SK-N-SH (cell line): ENCODE measurements around the gene CIPC. TPM values are rescaled to one million over a fixed set of nuclear protein-coding genes. Genes with fewer than 3 reads are reported as not detected.

Source experiments
- CTCF ChIA-PET: fragments of 300-600, 350-600 bp; formaldehyde crosslinking; extraction: SDS; loops from one replicate; lab custom pipeline; 2021; lab: Yijun Ruan, JAX
- POLR2A ChIA-PET: fragments of 350-600 bp; sonication (Branson Sonifier 250); formaldehyde crosslinking; extraction: SDS; loops from one replicate; lab custom pipeline; 2020; ENCODE audit warnings: antibody characterized with exemption, inconsistent platforms; lab: Yijun Ruan, JAX
- DNase-seq: peaks from one replicate; pipeline ENCODE4 v3.0.0; 2012
- H2AFZ ChIP-seq: fragments of 200-600 bp; sonication (generic); 2 replicates; pipeline ENCODE4 v1.8.1; 2016; ENCODE audit warnings: antibody characterized with exemption, mild to moderate bottlenecking, low read depth
- H3F3A ChIP-seq: fragments of 200-600 bp; sonication (generic); replicated peaks from 2 replicates; pipeline ENCODE3; 2016; ENCODE audit warnings: antibody characterized with exemption, mild to moderate bottlenecking; ENCODE audit not compliant: insufficient read depth
- H3K27ac ChIP-seq, 2 experiments: fragments of 200-500 bp in 1 of 2; fragments of 200-600 bp in 1 of 2; sonication (Bioruptor generic) in 1 of 2; sonication (generic), shearing (Covaris generic) in 1 of 2; 2 replicates each; pipeline versions ENCODE4 v1.5.1 to v1.6.1; 2014 to 2016; ENCODE audit warnings: low read depth in 2 of 2, inconsistent platforms in 1 of 2, low read length in 1 of 2, mild to moderate bottlenecking in 1 of 2, mixed read lengths in 1 of 2
- H3K27me3 ChIP-seq: fragments of 200-600 bp; sonication (generic), shearing (Covaris generic); 2 replicates; pipeline ENCODE4 v1.6.1; 2016; ENCODE audit warnings: mixed run types; ENCODE audit not compliant: insufficient read depth
- H3K36me3 ChIP-seq, 2 experiments: fragments of 200-500 bp in 1 of 2; fragments of 200-600 bp in 1 of 2; sonication (Bioruptor generic) in 1 of 2; sonication (generic) in 1 of 2; replicated peaks in 1 of 2; 2 replicates each; pipeline versions ENCODE3 to v1.5.1; 2014 to 2016; ENCODE audit warnings: low read length in 1 of 2, mild to moderate bottlenecking in 1 of 2; ENCODE audit not compliant: insufficient read depth in 2 of 2, control insufficient read depth in 1 of 2
- H3K4me1 ChIP-seq, 2 experiments: fragments of 200-500 bp in 1 of 2; fragments of 200-600 bp in 1 of 2; sonication (Bioruptor generic) in 1 of 2; sonication (generic), shearing (Covaris generic) in 1 of 2; 2 replicates each; pipeline versions ENCODE4 v1.5.1 to v1.6.1; 2014 to 2016; ENCODE audit warnings: low read depth in 1 of 2, low read length in 1 of 2, mixed run types in 1 of 2; ENCODE audit not compliant: insufficient read depth in 2 of 2, control insufficient read depth in 1 of 2
- H3K4me2 ChIP-seq: fragments of 200-600 bp; sonication (generic), shearing (Covaris generic); 2 replicates; pipeline ENCODE4 v1.6.1; 2017; ENCODE audit warnings: mixed run types
- H3K4me3 ChIP-seq, 2 experiments: fragments of 200-500 bp in 1 of 2; fragments of 200-600 bp in 1 of 2; sonication (Bioruptor generic) in 1 of 2; sonication (generic), shearing (Covaris generic) in 1 of 2; 2 replicates each; pipeline versions ENCODE4 v1.5.1 to v1.8.1; 2014 to 2016; ENCODE audit warnings: low read depth in 2 of 2, inconsistent platforms in 1 of 2, low read length in 1 of 2, mild to moderate bottlenecking in 1 of 2, mixed read lengths in 1 of 2, moderate library complexity in 1 of 2
- H3K79me2 ChIP-seq: fragments of 200-600 bp; sonication (generic); 2 replicates; pipeline ENCODE4 v1.8.1; 2017; ENCODE audit warnings: mild to moderate bottlenecking; ENCODE audit not compliant: insufficient read depth
- H3K9ac ChIP-seq: fragments of 200-600 bp; sonication (generic); 2 replicates; pipeline ENCODE4 v1.6.1; 2017; ENCODE audit warnings: mixed run types
- H3K9me2 ChIP-seq: fragments of 200-600 bp; sonication (generic); 2 replicates; pipeline ENCODE4 v1.6.1; 2017; ENCODE audit warnings: mixed run types
- H3K9me3 ChIP-seq: fragments of 200-600 bp; sonication (generic); 2 replicates; pipeline ENCODE4 v1.6.1; 2017; ENCODE audit warnings: mixed run types, mild to moderate bottlenecking, moderate library complexity
- H4K20me1 ChIP-seq: fragments of 200-600 bp; sonication (generic); 2 replicates; pipeline ENCODE4 v1.6.1; 2017; ENCODE audit warnings: mild to moderate bottlenecking, mixed run types; ENCODE audit not compliant: insufficient read depth
- CHD2 ChIP-seq: fragments of 150-350 bp; IDR thresholded peaks from 2 replicates; pipeline ENCODE4 v1.6.1; 2018; ENCODE audit warnings: low read length; ENCODE audit not compliant: partially characterized antibody
- CTCF ChIP-seq: fragments of 200-600 bp; sonication (generic); IDR thresholded peaks from 2 replicates; pipeline ENCODE4 v1.6.1; 2017; ENCODE audit warnings: antibody characterized with exemption, mild to moderate bottlenecking, moderate library complexity
- FOSL2 ChIP-seq: IDR thresholded peaks from 2 replicates; pipeline ENCODE4 v1.4.0; 2012; ENCODE audit warnings: low read depth, mild to moderate bottlenecking, moderate library complexity, borderline replicate concordance
- GATA2 ChIP-seq: sonication (generic); formaldehyde crosslinking; IDR thresholded peaks from 2 replicates; pipeline ENCODE4 v1.5.0; 2020; ENCODE audit warnings: mild to moderate bottlenecking, missing genetic modification reagents
- JUND ChIP-seq: IDR thresholded peaks from 2 replicates; pipeline ENCODE4 v1.4.0; 2012
- MXI1 ChIP-seq: IDR thresholded peaks from 2 replicates; pipeline ENCODE4 v1.6.1; 2012; ENCODE audit warnings: mild to moderate bottlenecking, low read depth, low read length, improper control_type of control experiment
- POLR2AphosphoS5 ChIP-seq: IDR thresholded peaks from 2 replicates; pipeline ENCODE4 v1.6.1; 2012; ENCODE audit warnings: low read depth, low read length
- RAD21 ChIP-seq: IDR thresholded peaks from 2 replicates; pipeline ENCODE4 v1.6.1; 2012; ENCODE audit warnings: mild to moderate bottlenecking, low read length
- RFX5 ChIP-seq: IDR thresholded peaks from 2 replicates; pipeline ENCODE4 v1.6.1; 2012; ENCODE audit warnings: mild to moderate bottlenecking, improper control_type of control experiment, low read length
- SIN3A ChIP-seq: IDR thresholded peaks from 2 replicates; pipeline ENCODE4 v1.6.1; 2012; ENCODE audit warnings: low read depth, mild to moderate bottlenecking, low read length, moderate library complexity, borderline replicate concordance
- SMC3 ChIP-seq: IDR thresholded peaks from 2 replicates; pipeline ENCODE4 v1.6.1; 2012; ENCODE audit warnings: low read depth, low read length, improper control_type of control experiment
- TAF1 ChIP-seq: IDR thresholded peaks from 2 replicates; pipeline ENCODE4 v1.6.1; 2012; ENCODE audit warnings: low read depth, mild to moderate bottlenecking, low read length, moderate library complexity, borderline replicate concordance
- TCF12 ChIP-seq: IDR thresholded peaks from 2 replicates; pipeline ENCODE4 v1.4.0; 2012
- USF1 ChIP-seq: IDR thresholded peaks from 2 replicates; pipeline ENCODE4 v1.4.0; 2012; ENCODE audit warnings: low read depth, borderline replicate concordance
- YY1 ChIP-seq: IDR thresholded peaks from 2 replicates; pipeline ENCODE4 v1.4.0; 2012; ENCODE audit warnings: low read depth, mild to moderate bottlenecking
- WGBS: methylation state at CpG from one replicate; pipeline ENCODE4 v1.1.6; 2017; ENCODE audit warnings: low lambda C conversion rate; 5-methylcytosine and 5-hydroxymethylcytosine counted together
- polyA plus RNA-seq, 3 experiments: library from polyadenylated mRNA; depleted of rRNA; stranded (reverse); fragments of >200 nt; gene quantifications; 2 replicates each; pipeline ENCODE4 v1.2.3, GENCODE V29; 2012
- TF ChIP-seq, protein P1 (sequence below): fragments of 150-350 bp; IDR thresholded peaks from 2 replicates; pipeline ENCODE4 v1.6.1; 2016; ENCODE audit warnings: mild to moderate bottlenecking, low read depth, low read length

CIPC gene
- polyA plus RNA-seq, 1 of the 3 experiments (the other 2 are of a cell fraction) = 6.5 TPM

DNA sequence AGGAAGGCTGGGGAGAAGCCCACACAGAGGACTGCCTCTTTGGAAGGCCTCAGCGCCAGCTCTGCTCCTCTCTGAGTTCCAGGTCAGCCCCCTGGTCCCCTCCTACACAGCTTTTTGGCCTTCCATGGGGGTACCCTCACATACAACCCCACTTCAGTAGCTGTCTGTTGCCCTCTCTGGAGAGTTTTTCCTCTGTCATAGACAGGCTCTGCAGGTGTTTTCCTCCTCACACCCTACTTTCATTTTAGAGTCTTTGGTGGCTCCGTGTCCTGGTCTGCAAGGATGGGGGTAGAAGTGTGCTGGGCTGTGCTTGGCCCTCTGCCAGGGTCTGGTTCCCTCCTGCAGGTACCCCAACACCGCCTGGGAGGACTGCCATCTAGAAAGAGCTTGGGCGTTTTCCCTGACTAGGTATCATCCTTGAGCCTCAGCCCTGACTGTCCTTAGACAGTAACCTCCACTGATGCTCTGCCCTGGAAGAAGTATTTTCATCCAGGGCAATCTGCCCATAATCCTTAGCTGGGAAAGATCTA lies 28.5 kb downstream of the CIPC start (continued):
- TF ChIP-seq POLR2AphosphoS5 (no peak), MXI1 (no peak), CHD2 (no peak), TAF1 (no peak), TCF12 (no peak), JUND (no peak), RAD21 (no peak)

DNA sequence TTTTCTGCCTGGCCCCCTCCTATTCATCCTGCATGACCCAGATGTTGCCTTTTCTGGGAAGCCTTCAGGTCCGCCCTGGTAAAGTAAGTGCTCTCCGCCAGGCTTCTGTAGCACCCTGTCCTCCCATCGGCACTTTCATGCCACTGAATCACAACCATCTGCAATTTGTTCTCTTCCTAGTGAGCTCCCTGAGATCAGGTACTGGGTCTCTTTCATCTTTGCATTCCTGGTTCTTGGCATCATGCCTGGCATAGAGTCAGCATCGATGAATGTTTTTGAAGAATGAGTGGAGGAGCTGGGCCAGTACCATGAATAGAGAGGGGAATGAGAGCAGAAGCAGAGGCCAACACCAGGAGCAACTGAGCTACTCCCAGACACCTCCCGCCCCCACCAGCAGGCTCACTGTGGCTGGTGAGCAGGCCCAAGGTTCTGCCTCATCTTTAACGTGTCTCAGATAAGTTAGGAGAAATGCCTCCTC lies 30.4 kb downstream of the CIPC start:
- 54% methylated on average over 5 of the region's 6 CpGs for WGBS
- no peak overlapping the region for H3K4me3 ChIP-seq
- H3K4me2 ChIP-seq = no peak overlapping the region
- H3K36me3 ChIP-seq = no peaks in the 10 kb centered on the region
- CTCF ChIA-PET = interaction anchor here (0.8 to 10.4 kb wide), 5 partner anchors 9 to 254 kb away, joined by 3 to 129 read pairs (median 4); partner anchors contain the start of gene ZDHHC22
- H2AFZ ChIP-seq = no peak overlapping the region
- H3F3A ChIP-seq = no peaks in the 10 kb centered on the region
- TF ChIP-seq FOSL2 = no peak
- TF ChIP-seq YY1 = no peak
- TF ChIP-seq MXI1 = no peak
- POLR2A ChIA-PET = no interaction called here
- no peaks in the 10 kb centered on the region for H3K27me3 ChIP-seq
- H3K79me2 ChIP-seq = no peaks in the 10 kb centered on the region
- H3K4me1 ChIP-seq = peaks cover 0 to 31% of the 10 kb centered on the region in 2 experiments; a peak in 1 of 4 replicates
- no peaks in the 10 kb centered on the region for H4K20me1 ChIP-seq
- no peak overlapping the region for H3K9ac ChIP-seq
- H3K9me2 ChIP-seq = no peaks in the 10 kb centered on the region
- H3K9me3 ChIP-seq = no peaks in the 10 kb centered on the region
- H3K27ac ChIP-seq = no peak overlapping the region
- no peak for DNase-seq

DNA sequence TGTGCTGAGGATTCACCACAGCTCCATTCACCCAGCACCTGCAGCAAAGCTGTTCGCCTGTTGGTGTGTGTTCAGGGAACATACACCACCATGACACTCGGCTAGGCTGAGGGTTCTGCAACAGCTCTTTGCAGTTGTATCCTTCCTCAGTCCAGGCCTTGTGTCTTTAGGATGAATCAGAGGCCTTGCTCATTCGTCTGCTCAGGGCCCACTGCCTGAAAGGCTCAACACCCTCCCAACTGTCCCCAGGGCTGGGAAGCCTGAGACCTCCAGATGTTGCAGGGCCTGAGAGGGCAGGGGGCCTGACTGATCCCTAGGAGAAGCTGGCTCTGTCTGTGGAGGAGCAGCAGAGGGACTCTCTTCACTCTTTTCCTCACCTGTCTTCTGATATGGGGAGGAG lies 32.3 kb downstream of the CIPC start:
- no peak for DNase-seq
- no peak overlapping the region for H3K4me2 ChIP-seq
- WGBS = 14% methylated on average over 1 of the region's 3 CpGs
- H3K4me1 ChIP-seq = peaks cover 0 to 15% of the 10 kb centered on the region in 2 experiments; a peak in 1 of 4 replicates
- ChIA-PET POLR2A (no interaction called here), CTCF (interaction anchor here (1.4 kb wide), 1 partner anchor 11 kb away, joined by 4 read pairs; the partner anchor contains the start of gene ZDHHC22)
- TF ChIP-seq GATA2 (CRISPR knock-in tag) = no peak
- no peak for TF ChIP-seq MXI1
- no peak for TF ChIP-seq SMC3
- no peak for TF ChIP-seq POLR2AphosphoS5
- TF ChIP-seq RFX5 = no peak
- no peak for TF ChIP-seq SIN3A
- no peak for TF ChIP-seq YY1
- TF ChIP-seq, protein P1, sequence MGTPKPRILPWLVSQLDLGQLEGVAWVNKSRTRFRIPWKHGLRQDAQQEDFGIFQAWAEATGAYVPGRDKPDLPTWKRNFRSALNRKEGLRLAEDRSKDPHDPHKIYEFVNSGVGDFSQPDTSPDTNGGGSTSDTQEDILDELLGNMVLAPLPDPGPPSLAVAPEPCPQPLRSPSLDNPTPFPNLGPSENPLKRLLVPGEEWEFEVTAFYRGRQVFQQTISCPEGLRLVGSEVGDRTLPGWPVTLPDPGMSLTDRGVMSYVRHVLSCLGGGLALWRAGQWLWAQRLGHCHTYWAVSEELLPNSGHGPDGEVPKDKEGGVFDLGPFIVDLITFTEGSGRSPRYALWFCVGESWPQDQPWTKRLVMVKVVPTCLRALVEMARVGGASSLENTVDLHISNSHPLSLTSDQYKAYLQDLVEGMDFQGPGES = no peak
- no peak for TF ChIP-seq RAD21
- TF ChIP-seq JUND = no peak
- no peak for TF ChIP-seq USF1
- TF ChIP-seq CTCF = no peak
- no peak for TF ChIP-seq TAF1
- no peaks in the 10 kb centered on the region for H3K9me3 ChIP-seq
- H2AFZ ChIP-seq = no peak overlapping the region
- no peak overlapping the region for H3K27ac ChIP-seq
- no peak overlapping the region for H3K4me3 ChIP-seq
- H3F3A ChIP-seq = no peaks in the 10 kb centered on the region
- no peaks in the 10 kb centered on the region for H3K36me3 ChIP-seq
- no peaks in the 10 kb centered on the region for H3K9me2 ChIP-seq
- no peak overlapping the region for H3K9ac ChIP-seq
- no peaks in the 10 kb centered on the region for H3K79me2 ChIP-seq
- H3K27me3 ChIP-seq = no peaks in the 10 kb centered on the region
- no peaks in the 10 kb centered on the region for H4K20me1 ChIP-seq
